Upper lobe of left lung (tissue), 4 donors: Measurements from ENCODE around the gene ADCY2.

ENCODE experiments used
- CTCF ChIP-seq, 6 experiments: fragments of 450-650 bp in 4 of 6; fragments of 200-600 bp in 2 of 6; sonication (generic) in 2 of 6; IDR thresholded peaks; one replicate each; pipeline ENCODE4 v1.5.1; 2016 to 2019; ENCODE audit warnings: antibody characterized with exemption in 6 of 6
- EP300 ChIP-seq, 4 donors: sonication (generic); formaldehyde crosslinking; IDR thresholded peaks; one replicate each; pipeline ENCODE4 v1.5.1; 2017; ENCODE audit warnings: antibody characterized with exemption in 4 of 4, control low read depth in 2 of 4

- TF ChIP-seq CTCF (IDR thresholded peaks at IDR 0.05) (no peak), EP300 (IDR thresholded peaks at IDR 0.05) (no peak)
These were observed 82.5 kb downstream of the ADCY2 start for GRCh38 chr5:7478459-7478858.
